Right atrium auricular region (tissue), 2 donors: ENCODE results near the gene OR2D3. TPM values are rescaled to one million over a fixed set of nuclear protein-coding genes. Genes with fewer than 3 reads are reported as not detected.
"Not testable (repeated sequence)": the region's sequence is repeated elsewhere in the genome, so short reads cannot be mapped to it uniquely, and the experiment has no call there.

Source experiments
- DNase-seq: peaks from one replicate; pipeline ENCODE4 v3.0.0-alpha.2; 2019; ENCODE audit warnings: low spot score
- H3K27ac ChIP-seq, 2 donors: fragments of 200-600 bp; sonication (generic); 1 replicate in 1 of 2; 2 replicates in 1 of 2; pipeline ENCODE4 v1.5.1; 2016 to 2019
- H3K27me3 ChIP-seq, 2 donors: fragments of 200-600 bp; sonication (generic); one replicate each; pipeline versions ENCODE4 v1.5.1 to v1.6.0; 2017 to 2019
- H3K36me3 ChIP-seq: fragments of 200-600 bp; sonication (generic); one replicate; pipeline ENCODE4 v1.5.1; 2016
- H3K4me1 ChIP-seq, 2 donors: fragments of 200-600 bp; sonication (generic); one replicate each; pipeline versions ENCODE4 v1.5.1 to v1.6.0; 2017 to 2019
- H3K4me3 ChIP-seq, 2 donors: fragments of 200-600 bp; sonication (generic); 1 replicate in 1 of 2; 2 replicates in 1 of 2; pipeline ENCODE4 v1.5.1; 2017 to 2019; ENCODE audit warnings: mild to moderate bottlenecking in 1 of 2, moderate library complexity in 1 of 2
- H3K9me3 ChIP-seq, 2 donors: fragments of 200-600 bp; sonication (generic); one replicate each; pipeline ENCODE4 v1.5.1; 2019
- CTCF ChIP-seq, 2 donors: fragments of 200-600 bp; sonication (generic); IDR thresholded peaks; one replicate each; pipeline ENCODE4 v1.5.1; 2019; ENCODE audit warnings: antibody characterized with exemption in 2 of 2
- total RNA-seq, 2 donors: library from RNA; depleted of rRNA; stranded (reverse); fragments of >200 nt; gene quantifications; one replicate each; pipeline ENCODE4 v1.1.0, GENCODE V29; 2016

The OR2D3 gene, protein sequence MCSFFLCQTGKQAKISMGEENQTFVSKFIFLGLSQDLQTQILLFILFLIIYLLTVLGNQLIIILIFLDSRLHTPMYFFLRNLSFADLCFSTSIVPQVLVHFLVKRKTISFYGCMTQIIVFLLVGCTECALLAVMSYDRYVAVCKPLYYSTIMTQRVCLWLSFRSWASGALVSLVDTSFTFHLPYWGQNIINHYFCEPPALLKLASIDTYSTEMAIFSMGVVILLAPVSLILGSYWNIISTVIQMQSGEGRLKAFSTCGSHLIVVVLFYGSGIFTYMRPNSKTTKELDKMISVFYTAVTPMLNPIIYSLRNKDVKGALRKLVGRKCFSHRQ
- total RNA-seq, result not detected

- DNase-seq, result no peak
- Histone ChIP-seq H3K27ac (no peak within 1 kb of the TSS), H3K36me3 (no peaks in the 10 kb centered on the region), H3K27me3 (peaks cover 0 to 3% of the 10 kb centered on the region in 2 donors), H3K4me3 (no peak within 1 kb of the TSS), H3K4me1 (no peaks in the 10 kb centered on the region), H3K9me3 (no peaks in the 10 kb centered on the region)
- TF ChIP-seq CTCF (IDR thresholded peaks at IDR 0.05), result no peak
These were observed at the start of gene OR2D3 for GRCh38 chr11:6920702-6921101. OR2D3 (plus strand) TSS chr11:6921002; CDS start chr11:6921002, 0 bp downstream.

DNA sequence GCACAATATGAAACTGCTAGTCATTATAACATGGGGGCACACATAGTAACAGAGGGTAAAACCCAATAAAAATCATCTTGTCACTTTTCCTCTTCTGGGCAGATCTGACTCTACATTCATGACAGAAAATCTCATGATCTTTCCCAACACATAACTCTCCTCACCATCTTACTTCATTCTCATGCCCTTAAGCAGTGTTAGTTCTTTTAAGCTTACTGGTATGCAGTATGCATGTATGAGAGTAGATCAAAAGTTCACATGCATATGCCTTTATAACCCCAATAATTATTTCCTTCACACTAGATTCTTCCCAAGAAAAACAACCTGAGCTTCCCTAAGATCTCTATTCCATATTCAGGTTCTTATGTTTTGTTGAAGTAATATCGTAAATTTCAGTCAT is 49.5 kb upstream of the OR2D3 start:
- H3K9me3 ChIP-seq, result no peaks in the 10 kb centered on the region

DNA sequence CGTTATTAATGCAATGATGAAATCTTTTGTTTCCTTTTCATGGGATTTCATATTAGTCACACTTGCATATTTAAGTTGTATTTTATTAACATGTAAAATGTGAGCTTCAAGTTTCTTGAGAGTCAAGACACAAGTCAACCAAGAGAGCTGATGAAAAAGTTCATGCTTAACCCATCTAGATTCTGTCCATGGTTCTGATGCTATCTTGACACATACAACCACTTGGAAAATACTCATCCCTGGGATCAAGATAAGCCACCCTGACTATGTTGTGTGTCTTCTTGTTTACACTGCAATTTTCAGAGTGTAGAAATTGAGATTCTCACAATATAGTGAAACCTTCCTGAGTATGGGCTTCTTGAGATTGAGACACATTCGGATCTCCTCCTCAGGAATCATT is 45.0 kb upstream of the OR2D3 start:
- Histone ChIP-seq H3K4me1 (no peaks in the 10 kb centered on the region), H3K9me3 (no peaks in the 10 kb centered on the region), H3K36me3 (no peaks in the 10 kb centered on the region), H3K27me3 (no peaks in the 10 kb centered on the region), H3K27ac (no peak overlapping the region), H3K4me3 (no peak overlapping the region)
- TF ChIP-seq CTCF (IDR thresholded peaks at IDR 0.05), result no peak
- DNase-seq, result no peak

More for the DNA sequence above, 49.5 kb upstream of the OR2D3 start:
- H3K36me3 ChIP-seq, result no peaks in the 10 kb centered on the region
- H3K27ac ChIP-seq, result no peak overlapping the region
- no peaks in the 10 kb centered on the region for H3K4me1 ChIP-seq
- no peak overlapping the region for H3K4me3 ChIP-seq
- no peak for TF ChIP-seq CTCF (IDR thresholded peaks at IDR 0.05)
- H3K27me3 ChIP-seq, result no peaks in the 10 kb centered on the region
- no peak for DNase-seq

GRCh38 chr11:6876325-6876724 is 44.5 kb upstream of the OR2D3 start, which contains the start of gene OR10A4:
OR10A4 (plus strand) TSS chr11:6876625; CDS start chr11:6876648, 23 bp downstream.
- no peaks in the 10 kb centered on the region for H3K9me3 ChIP-seq
- TF ChIP-seq CTCF (IDR thresholded peaks at IDR 0.05), result no peak
- no peaks in the 10 kb centered on the region for H3K27me3 ChIP-seq
- no peak for DNase-seq
- H3K27ac ChIP-seq, result no peak within 1 kb of the TSS
- no peaks in the 10 kb centered on the region for H3K36me3 ChIP-seq
- H3K4me1 ChIP-seq, result no peaks in the 10 kb centered on the region
- no peak within 1 kb of the TSS for H3K4me3 ChIP-seq

GRCh38 chr11:6876914-6877313 is 43.9 kb upstream of the OR2D3 start:
- TF ChIP-seq CTCF (IDR thresholded peaks at IDR 0.05), result no peak
- Histone ChIP-seq H3K27me3 (no peaks in the 10 kb centered on the region), H3K27ac (no peak overlapping the region), H3K4me3 (no peak overlapping the region), H3K9me3 (no peaks in the 10 kb centered on the region), H3K4me1 (no peaks in the 10 kb centered on the region), H3K36me3 (no peaks in the 10 kb centered on the region)
- DNase-seq, result no peak

- TF ChIP-seq CTCF (IDR thresholded peaks at IDR 0.05), result no peak
- H3K9me3 ChIP-seq, result peaks cover 0 to 2% of the 10 kb centered on the region in 2 donors
- no peak overlapping the region for H3K4me3 ChIP-seq
- H3K27ac ChIP-seq, result no peak overlapping the region
- H3K36me3 ChIP-seq, result no peaks in the 10 kb centered on the region
- DNase-seq, result no peak
- no peaks in the 10 kb centered on the region for H3K4me1 ChIP-seq
- H3K27me3 ChIP-seq, result no peaks in the 10 kb centered on the region
These were observed 38.1 kb upstream of the OR2D3 start for GRCh38 chr11:6882751-6883150.

DNA sequence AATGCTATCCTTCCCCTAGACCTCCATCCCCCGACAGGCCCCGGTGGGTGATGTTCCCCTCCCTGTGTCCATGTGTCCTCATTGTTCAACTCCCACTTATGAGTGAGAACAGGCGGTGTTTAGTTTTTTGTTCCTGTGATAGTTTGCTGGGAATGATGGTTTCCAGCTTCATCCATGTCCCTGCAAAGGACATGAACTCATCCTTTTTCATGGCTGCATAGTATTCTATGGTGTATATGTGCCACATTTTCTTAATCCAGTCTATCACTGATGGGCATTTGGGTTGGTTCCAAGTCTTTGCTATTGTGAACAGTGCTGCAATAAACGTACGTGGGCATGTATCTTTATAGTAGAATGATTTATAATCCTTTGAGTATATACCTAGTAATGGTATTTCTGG is 33.1 kb upstream of the OR2D3 start:
- H3K4me1 ChIP-seq, H3K36me3 ChIP-seq, H3K27ac ChIP-seq, H3K4me3 ChIP-seq, H3K27me3 ChIP-seq, DNase-seq: not testable (repeated sequence)
- H3K9me3 ChIP-seq, result peaks cover 0 to 12% of the 10 kb centered on the region in 2 donors
